HEK293 (cell line): ENCODE results near the gene PKIG.

Source experiments
- CTCF ChIA-PET: fragments of 350-600 bp; formaldehyde crosslinking; extraction: SDS; loops from one replicate; lab custom pipeline; 2021; ENCODE audit warnings: antibody characterized with exemption; lab: Yijun Ruan, JAX
- POLR2A ChIA-PET: fragments of 300-600 bp; formaldehyde crosslinking; extraction: SDS; loops from one replicate; lab custom pipeline; 2020; ENCODE audit warnings: antibody characterized with exemption, inconsistent platforms; lab: Yijun Ruan, JAX
- H3K27ac ChIP-seq: fragments of 200-500 bp; sonication (Bioruptor generic); 2 replicates; pipeline ENCODE4 v1.5.1; 2014; ENCODE audit warnings: low read depth, low read length, control low read depth, inconsistent platforms; ENCODE audit errors: extremely low read depth
- H3K36me3 ChIP-seq, 2 experiments: fragments of 200-500 bp in 1 of 2; sonication (Bioruptor generic) in 1 of 2; 1 replicate in 1 of 2; 2 replicates in 1 of 2; pipeline ENCODE4 v1.5.1; 2014 to 2017; ENCODE audit warnings: inconsistent platforms in 2 of 2, low read length in 2 of 2; ENCODE audit not compliant: control insufficient read depth in 2 of 2, insufficient read depth in 1 of 2
- H3K4me1 ChIP-seq: fragments of 200-500 bp; sonication (Bioruptor generic); 2 replicates; pipeline ENCODE4 v1.5.1; 2014; ENCODE audit warnings: mild to moderate bottlenecking, low read length, inconsistent platforms; ENCODE audit not compliant: control insufficient read depth, insufficient read depth
- H3K4me3 ChIP-seq: 2 replicates; pipeline ENCODE4 v1.5.1; 2011; ENCODE audit warnings: low read depth, mild to moderate bottlenecking, control low read depth, low read length, moderate library complexity
- H3K9me3 ChIP-seq: fragments of 200-500 bp; sonication (Bioruptor generic); 2 replicates; pipeline ENCODE4 v1.5.1; 2014; ENCODE audit warnings: low read depth, low read length, inconsistent platforms; ENCODE audit not compliant: control insufficient read depth, insufficient read depth
- EGR2 ChIP-seq: fragments of 450-650 bp; formaldehyde crosslinking; IDR thresholded peaks from 2 replicates; pipeline ENCODE4 v1.5.1; 2016; ENCODE audit warnings: low read depth, missing biosample characterization, missing genetic modification characterization
- HIC1 ChIP-seq: fragments of 450-650 bp; formaldehyde crosslinking; IDR thresholded peaks from 2 replicates; pipeline ENCODE4 v1.5.1; 2016; ENCODE audit warnings: missing biosample characterization, missing genetic modification characterization
- IKZF3 ChIP-seq: fragments of 450-650 bp; IDR thresholded peaks from 2 replicates; pipeline ENCODE4 v1.5.0; 2018; ENCODE audit warnings: missing biosample characterization, mild to moderate bottlenecking, missing genetic modification characterization, moderate library complexity
- KLF16 ChIP-seq: fragments of 450-650 bp; formaldehyde crosslinking; IDR thresholded peaks from 2 replicates; pipeline ENCODE4 v1.5.1; 2017; ENCODE audit warnings: missing biosample characterization, missing genetic modification characterization
- KLF8 ChIP-seq: fragments of 450-650 bp; formaldehyde crosslinking; IDR thresholded peaks from 2 replicates; pipeline ENCODE4 v1.5.1; 2016; ENCODE audit warnings: missing biosample characterization, missing genetic modification characterization
- PATZ1 ChIP-seq: fragments of 450-650 bp; formaldehyde crosslinking; IDR thresholded peaks from 2 replicates; pipeline ENCODE4 v1.5.1; 2016; ENCODE audit warnings: missing biosample characterization, missing genetic modification characterization
- PRDM1 ChIP-seq: fragments of 450-650 bp; formaldehyde crosslinking; IDR thresholded peaks from 2 replicates; pipeline ENCODE4; 2016; ENCODE audit warnings: missing biosample characterization, missing genetic modification characterization
- ZBTB17 ChIP-seq: fragments of 450-650 bp; formaldehyde crosslinking; IDR thresholded peaks from 2 replicates; pipeline ENCODE4 v1.5.1; 2016; ENCODE audit warnings: missing biosample characterization, missing genetic modification characterization
- ZBTB21 ChIP-seq: fragments of 450-650 bp; formaldehyde crosslinking; IDR thresholded peaks from 2 replicates; pipeline ENCODE4 v1.5.1; 2017; ENCODE audit warnings: missing biosample characterization, missing genetic modification characterization
- ZBTB48 ChIP-seq: fragments of 450-650 bp; formaldehyde crosslinking; IDR thresholded peaks from 2 replicates; pipeline ENCODE4 v1.5.1; 2016; ENCODE audit warnings: missing biosample characterization, missing genetic modification characterization
- ZNF132 ChIP-seq: fragments of 450-650 bp; formaldehyde crosslinking; IDR thresholded peaks from 2 replicates; pipeline ENCODE4 v1.5.1; 2017; ENCODE audit warnings: missing biosample characterization, missing genetic modification characterization, borderline replicate concordance
- ZNF19 ChIP-seq: fragments of 450-650 bp; formaldehyde crosslinking; IDR thresholded peaks from 2 replicates; pipeline ENCODE4; 2016; ENCODE audit warnings: missing biosample characterization, missing genetic modification characterization, low read depth
- ZNF335 ChIP-seq: fragments of 450-650 bp; formaldehyde crosslinking; conservative IDR thresholded peaks from 2 replicates; pipeline ENCODE4 v1.5.1; 2016; ENCODE audit warnings: missing biosample characterization, missing genetic modification characterization
- ZNF391 ChIP-seq: fragments of 450-650 bp; formaldehyde crosslinking; IDR thresholded peaks from 2 replicates; pipeline ENCODE4 v1.5.1; 2016; ENCODE audit warnings: low read depth, missing biosample characterization, missing genetic modification characterization, borderline replicate concordance
- ZNF404 ChIP-seq: fragments of 450-650 bp; formaldehyde crosslinking; IDR thresholded peaks from 2 replicates; pipeline ENCODE4 v1.5.1; 2017; ENCODE audit warnings: missing biosample characterization, missing genetic modification characterization
- ZNF518A ChIP-seq: fragments of 450-650 bp; formaldehyde crosslinking; conservative IDR thresholded peaks from 2 replicates; pipeline ENCODE4 v1.5.1; 2016; ENCODE audit warnings: low read depth, missing biosample characterization, missing genetic modification characterization
- ZNF558 ChIP-seq: fragments of 450-650 bp; formaldehyde crosslinking; IDR thresholded peaks from 2 replicates; pipeline ENCODE4 v1.5.1; 2016; ENCODE audit warnings: missing biosample characterization, missing genetic modification characterization
- ZNF561 ChIP-seq: fragments of 450-650 bp; IDR thresholded peaks from 2 replicates; pipeline ENCODE4 v1.5.1; 2018; ENCODE audit warnings: missing biosample characterization, missing genetic modification characterization, borderline replicate concordance
- ZNF600 ChIP-seq: fragments of 450-650 bp; formaldehyde crosslinking; IDR thresholded peaks from 2 replicates; pipeline ENCODE4 v1.5.1; 2016; ENCODE audit warnings: missing biosample characterization, missing genetic modification characterization
- ZNF629 ChIP-seq: fragments of 450-650 bp; formaldehyde crosslinking; IDR thresholded peaks from 2 replicates; pipeline ENCODE4 v1.5.1; 2017; ENCODE audit warnings: missing biosample characterization, missing genetic modification characterization
- ZNF76 ChIP-seq: fragments of 450-650 bp; formaldehyde crosslinking; IDR thresholded peaks from 2 replicates; pipeline ENCODE4; 2016; ENCODE audit warnings: low read depth, missing biosample characterization, missing genetic modification characterization, borderline replicate concordance
- ZSCAN4 ChIP-seq: fragments of 450-650 bp; formaldehyde crosslinking; IDR thresholded peaks from 2 replicates; pipeline ENCODE4 v1.5.1; 2017; ENCODE audit warnings: missing biosample characterization, missing genetic modification characterization
- TF ChIP-seq, protein P1 (sequence below): fragments of 450-650 bp; formaldehyde crosslinking; IDR thresholded peaks from 2 replicates; pipeline ENCODE4 v1.5.1; 2016; ENCODE audit warnings: missing biosample characterization, missing genetic modification characterization

Gene PKIG

GRCh38 chr20:44582311-44583025 lies at the start of gene PKIG:
Gene PKIG, plus strand, starts transcription at chr20:44582579. Its CDS starts 31,978 bp downstream, at chr20:44614557.
- no peak within 1 kb of the TSS for H3K4me3 ChIP-seq
- no peaks in the 10 kb centered on the region for H3K36me3 ChIP-seq
- CTCF ChIA-PET = interaction anchor here (0.8 to 1.2 kb wide), 4 partner anchors 9 to 28 kb away, joined by 3 to 7 read pairs (median 5); no protein-coding TSS in a partner anchor
- no peaks in the 10 kb centered on the region for H3K9me3 ChIP-seq
- H3K4me1 ChIP-seq = peaks cover 14% of the 10 kb centered on the region
- no peak within 1 kb of the TSS for H3K27ac ChIP-seq
- POLR2A ChIA-PET = no interaction called here
- TF ChIP-seq ZNF600 (tag by site-specific recombination) (0 out of 2 replicates have a peak, but pooled peaks have one; percentile 49), ZNF558 (0 out of 2 replicates have a peak, but pooled peaks have one; percentile 24), ZBTB21 (0 out of 2 replicates have a peak, but pooled peaks have one; percentile 62), ZNF335 (tag by site-specific recombination) (0 out of 2 replicates have a peak, but pooled peaks have one; percentile 43), ZNF518A (tag by site-specific recombination) (no peak), KLF8 (tag by site-specific recombination) (peak; percentile 31; the same call in 1 of the 2 replicates), KLF16 (peak; percentile 66; the same call in 1 of the 2 replicates), IKZF3 (tag by site-specific recombination) (peak; percentile 68), ZBTB48 (0 out of 2 replicates have a peak, but pooled peaks have one; percentile 13), ZNF629 (tag by site-specific recombination) (peak; percentile 91), ZNF404 (tag by site-specific recombination) (no peak), ZNF561 (0 out of 2 replicates have a peak, but pooled peaks have one; percentile 8), PATZ1 (tag by site-specific recombination) (peak; percentile 62), ZNF391 (no peak), ZNF19 (no peak), HIC1 (tag by site-specific recombination) (0 out of 2 replicates have a peak, but pooled peaks have one; percentile 45), ZSCAN4 (no peak), PRDM1 (peak; percentile 59), ZBTB17 (tag by site-specific recombination) (peak; percentile 58; the same call in 1 of the 2 replicates), ZNF132 (tag by site-specific recombination) (no peak), ZNF76 (tag by site-specific recombination) (0 out of 2 replicates have a peak, but pooled peaks have one; percentile 15), EGR2 (0 out of 2 replicates have a peak, but pooled peaks have one; percentile 39)
- TF ChIP-seq, protein P1, sequence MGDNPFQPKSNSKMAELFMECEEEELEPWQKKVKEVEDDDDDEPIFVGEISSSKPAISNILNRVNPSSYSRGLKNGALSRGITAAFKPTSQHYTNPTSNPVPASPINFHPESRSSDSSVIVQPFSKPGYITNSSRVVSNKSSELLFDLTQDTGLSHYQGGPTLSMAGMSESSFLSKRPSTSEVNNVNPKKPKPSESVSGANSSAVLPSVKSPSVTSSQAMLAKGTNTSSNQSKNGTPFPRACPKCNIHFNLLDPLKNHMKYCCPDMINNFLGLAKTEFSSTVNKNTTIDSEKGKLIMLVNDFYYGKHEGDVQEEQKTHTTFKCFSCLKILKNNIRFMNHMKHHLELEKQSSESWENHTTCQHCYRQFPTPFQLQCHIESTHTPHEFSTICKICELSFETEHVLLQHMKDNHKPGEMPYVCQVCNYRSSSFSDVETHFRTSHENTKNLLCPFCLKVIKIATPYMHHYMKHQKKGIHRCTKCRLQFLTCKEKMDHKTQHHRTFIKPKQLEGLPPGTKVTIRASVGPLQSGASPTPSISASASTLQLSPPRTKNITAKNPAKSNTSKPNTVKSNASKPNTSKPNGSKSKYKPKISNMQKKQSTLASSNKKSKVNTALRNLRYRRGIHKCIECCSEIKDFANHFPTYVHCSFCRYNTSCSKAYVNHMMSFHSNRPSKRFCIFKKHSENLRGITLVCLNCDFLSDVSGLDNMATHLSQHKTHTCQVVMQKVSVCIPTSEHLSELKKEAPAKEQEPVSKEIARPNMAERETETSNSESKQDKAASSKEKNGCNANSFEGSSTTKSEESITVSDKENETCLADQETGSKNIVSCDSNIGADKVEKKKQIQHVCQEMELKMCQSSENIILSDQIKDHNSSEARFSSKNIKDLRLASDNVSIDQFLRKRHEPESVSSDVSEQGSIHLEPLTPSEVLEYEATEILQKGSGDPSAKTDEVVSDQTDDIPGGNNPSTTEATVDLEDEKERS = no peak
